RCC 7860 (cell line): ENCODE measurements around the gene INSYN2B.
"Not testable (repeated sequence)": the region's sequence is repeated elsewhere in the genome, so short reads cannot be mapped to it uniquely, and the experiment has no call there.

Experiments used
- DNase-seq: peaks from one replicate; pipeline ENCODE4 v3.0.0-alpha.2; 2015; ENCODE audit warnings: low spot score
- FAIRE-seq: peaks from 2 replicates; lab custom pipeline; 2012; peaks lifted over from hg19 to GRCh38; lab: Jason Lieb, UNC

INSYN2B gene

GRCh38 chr5:169861433-169861832, 118.9 kb downstream of the INSYN2B start:
- DNase-seq: no peak
- FAIRE-seq: no peak

DNA sequence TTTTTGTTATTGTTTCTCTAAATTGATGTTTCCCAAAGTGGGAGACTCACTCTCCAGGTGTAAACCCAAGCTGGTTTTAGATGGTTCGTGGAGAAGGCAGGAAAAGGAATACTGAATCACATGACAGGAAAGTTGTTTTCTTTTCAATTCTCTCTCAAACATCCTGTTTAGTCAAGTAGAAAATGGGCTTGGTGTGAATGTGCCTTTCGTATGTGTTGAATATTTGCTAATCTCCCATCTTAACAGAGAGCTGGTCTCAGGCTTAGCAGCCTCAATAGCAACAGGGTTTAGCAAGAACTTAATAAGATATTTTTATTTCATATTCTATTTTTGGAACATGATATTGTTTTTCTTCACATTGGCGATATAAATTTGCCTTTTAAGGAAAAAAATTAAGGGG, 119.7 kb downstream of the INSYN2B start:
- no peak for FAIRE-seq

GRCh38 chr5:169856571-169856970, 123.7 kb downstream of the INSYN2B start:
- DNase-seq: peak; percentile 92
- FAIRE-seq: peak; percentile 96

More for the DNA sequence above, 119.7 kb downstream of the INSYN2B start:
- DNase-seq: no peak

- DNase-seq (no peak), FAIRE-seq (no peak)
These were observed 128.9 kb downstream of the INSYN2B start for GRCh38 chr5:169851321-169851850.

GRCh38 chr5:169850409-169850808, 129.9 kb downstream of the INSYN2B start:
- FAIRE-seq: no peak
- no peak for DNase-seq

DNA sequence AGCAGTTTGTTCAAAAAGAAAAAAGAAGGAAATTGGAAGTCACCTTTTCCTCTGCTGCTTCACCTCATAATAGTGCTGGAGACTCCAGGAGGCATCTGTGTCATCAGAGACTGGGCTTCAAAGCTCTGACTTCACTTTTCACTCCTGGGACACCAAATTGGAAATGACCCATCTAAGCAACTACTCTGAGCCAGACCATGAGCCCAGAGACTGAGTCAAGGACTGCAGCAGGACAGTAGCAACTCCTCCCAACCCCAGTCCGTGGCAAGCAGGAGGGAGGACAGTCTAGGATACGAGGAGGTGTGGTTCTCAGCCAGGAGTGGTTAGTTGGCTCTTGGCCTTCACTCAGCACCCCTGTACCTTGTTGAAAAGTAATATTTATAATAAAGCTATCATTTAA, 131.5 kb downstream of the INSYN2B start:
- FAIRE-seq (no peak), DNase-seq (no peak)

DNA sequence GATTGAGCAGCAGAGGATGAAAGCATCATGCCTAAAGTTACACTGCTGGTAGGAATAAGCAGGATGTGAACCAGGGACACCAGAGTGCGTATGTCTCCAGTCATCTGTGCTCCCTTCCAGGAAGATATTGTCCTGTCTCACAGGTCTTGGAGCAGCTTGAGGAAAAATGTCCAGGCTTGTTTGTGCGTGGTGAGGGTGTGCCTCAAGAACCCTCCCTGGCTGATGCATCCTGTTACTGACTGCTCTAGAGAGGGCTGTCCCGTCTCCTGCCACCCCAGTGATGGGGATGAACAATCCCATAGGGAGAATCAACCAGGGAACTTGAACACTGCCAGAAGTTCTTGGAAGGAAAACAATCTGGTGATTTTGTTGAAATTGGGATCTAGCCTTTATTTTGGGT, 132.0 kb downstream of the INSYN2B start:
- DNase-seq (no peak), FAIRE-seq (no peak)

- FAIRE-seq (no peak), DNase-seq (no peak)
These were observed 132.8 kb downstream of the INSYN2B start for GRCh38 chr5:169847519-169847918.

GRCh38 chr5:169842699-169843098, 137.6 kb downstream of the INSYN2B start:
- FAIRE-seq: no peak
- DNase-seq: no peak

GRCh38 chr5:169840405-169840804, 139.9 kb downstream of the INSYN2B start:
- DNase-seq (no peak), FAIRE-seq (no peak)

DNA sequence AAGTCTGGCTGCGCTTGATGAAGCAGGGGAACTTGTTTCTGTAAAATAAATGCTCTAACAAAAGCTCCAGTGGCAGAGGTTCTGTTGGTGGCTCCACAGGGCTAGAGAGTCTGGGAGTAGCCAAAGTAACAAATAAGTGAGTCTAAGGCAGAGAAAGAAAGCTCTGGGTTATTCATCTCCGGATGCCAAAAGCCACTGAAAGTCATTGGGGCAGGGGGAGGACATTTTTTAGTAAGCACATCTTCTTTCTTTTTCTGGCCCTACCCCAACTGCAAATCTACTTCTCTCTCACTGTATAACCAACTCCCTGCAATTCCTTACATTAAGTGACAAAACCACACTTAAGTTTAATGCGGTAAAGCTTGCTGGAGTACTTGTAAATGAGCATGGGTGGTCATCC, 141.6 kb downstream of the INSYN2B start:
- no peak for FAIRE-seq
- DNase-seq: no peak

DNA sequence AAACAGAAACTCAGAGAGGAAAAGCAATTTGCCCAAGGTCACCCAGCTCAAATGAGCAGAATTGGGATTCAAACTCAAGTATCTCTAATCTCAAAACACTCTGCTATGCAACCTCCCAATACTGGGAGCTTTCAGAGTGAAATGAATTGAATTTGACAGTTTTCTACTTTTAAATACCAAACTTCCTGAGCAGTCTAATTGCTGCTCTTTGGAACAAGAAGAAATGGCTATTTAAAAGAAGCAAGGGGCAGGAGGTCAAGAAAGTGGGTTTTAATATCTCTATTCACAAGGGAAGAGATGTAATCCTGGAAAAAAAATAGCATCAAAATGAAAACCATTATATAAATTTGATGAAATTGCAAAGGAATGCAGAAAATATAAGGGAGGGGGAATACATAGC, 142.6 kb downstream of the INSYN2B start:
- FAIRE-seq (no peak), DNase-seq (no peak)

DNA sequence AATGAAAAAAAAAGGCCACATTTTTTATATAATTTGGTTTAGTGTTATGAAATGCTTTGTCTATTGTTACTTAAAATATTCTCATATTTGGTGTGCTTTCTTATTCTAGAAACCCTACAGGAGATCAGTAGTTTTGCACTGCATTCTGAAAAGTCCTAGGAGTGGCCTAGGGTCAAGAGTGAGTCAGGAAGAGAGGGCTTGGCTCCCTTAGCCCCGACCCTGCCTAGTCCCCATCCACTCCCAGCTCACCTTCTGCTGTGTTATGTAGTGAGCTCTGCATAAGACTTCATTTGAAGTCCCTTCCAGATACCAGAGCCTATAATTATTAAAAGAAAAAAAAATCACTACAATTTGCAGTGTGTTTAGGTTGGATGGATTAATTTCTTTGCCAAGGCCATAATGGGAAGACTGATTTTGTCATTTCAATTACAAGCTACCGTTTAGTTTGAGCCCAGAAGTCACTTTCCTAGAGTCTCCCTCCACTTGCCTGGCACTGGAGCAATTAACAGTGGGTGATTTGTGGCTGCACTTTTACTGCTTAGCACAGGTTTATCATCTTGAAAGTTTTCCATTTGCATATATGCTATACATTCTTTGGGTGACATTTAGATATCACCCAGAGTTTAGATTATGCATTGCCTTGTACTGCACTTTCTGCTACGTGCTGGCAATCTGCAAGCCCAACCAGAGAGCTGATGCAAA, 143.3 kb downstream of the INSYN2B start:
- FAIRE-seq (no peak), DNase-seq (no peak)

DNA sequence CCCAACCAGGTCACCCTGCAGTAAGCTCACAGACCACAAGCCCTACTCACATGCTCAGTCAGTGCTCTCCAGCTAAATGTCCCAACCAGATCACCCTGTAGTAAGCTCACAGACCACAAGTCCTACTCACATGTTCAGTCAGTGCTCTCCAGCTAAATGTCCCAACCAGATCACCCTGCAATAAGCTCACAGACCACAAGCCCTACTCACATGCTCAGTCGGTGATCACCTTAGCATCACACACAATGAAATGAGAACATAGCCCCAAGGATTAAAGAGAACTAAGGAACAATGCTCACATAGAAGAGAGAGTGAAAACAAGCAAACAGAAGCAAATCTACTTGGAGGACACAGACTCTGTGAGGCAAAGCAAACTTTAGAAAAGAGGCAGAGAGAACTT, 145.8 kb downstream of the INSYN2B start:
- not testable (repeated sequence) for FAIRE-seq

GRCh38 chr5:169833681-169834292, 146.5 kb downstream of the INSYN2B start:
- DNase-seq: peak; percentile 39
- not testable (repeated sequence) for FAIRE-seq

More for the DNA sequence above, 145.8 kb downstream of the INSYN2B start:
- peak; percentile 35 for DNase-seq

- no peak for DNase-seq
- no peak for FAIRE-seq
These were observed 147.4 kb downstream of the INSYN2B start for GRCh38 chr5:169832845-169833244.

- FAIRE-seq: no peak
- no peak for DNase-seq
These were observed 148.0 kb downstream of the INSYN2B start for GRCh38 chr5:169832304-169832703.

- DNase-seq: no peak
- FAIRE-seq: no peak
These were observed 149.0 kb downstream of the INSYN2B start for GRCh38 chr5:169831331-169831730.

DNA sequence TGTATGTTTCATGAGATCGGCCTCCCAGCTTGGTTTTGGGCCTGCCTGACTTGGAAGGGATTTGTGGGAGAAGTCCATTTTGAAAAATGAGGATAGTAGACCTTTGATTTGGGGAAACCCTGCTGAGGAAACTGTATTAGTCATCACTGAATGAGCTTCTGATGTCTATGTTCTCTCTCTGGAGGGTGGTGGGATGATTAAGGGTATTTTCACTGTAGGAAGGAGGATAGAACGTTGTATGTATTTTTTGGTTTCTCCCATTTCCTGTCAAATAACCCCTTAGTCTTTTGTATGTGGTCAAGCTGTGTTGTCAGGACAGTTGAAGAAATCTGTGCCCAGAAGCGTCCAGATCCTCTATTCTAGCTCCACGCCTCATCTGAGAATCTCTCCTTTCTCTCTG, 151.9 kb downstream of the INSYN2B start:
- DNase-seq (no peak), FAIRE-seq (no peak)

DNA sequence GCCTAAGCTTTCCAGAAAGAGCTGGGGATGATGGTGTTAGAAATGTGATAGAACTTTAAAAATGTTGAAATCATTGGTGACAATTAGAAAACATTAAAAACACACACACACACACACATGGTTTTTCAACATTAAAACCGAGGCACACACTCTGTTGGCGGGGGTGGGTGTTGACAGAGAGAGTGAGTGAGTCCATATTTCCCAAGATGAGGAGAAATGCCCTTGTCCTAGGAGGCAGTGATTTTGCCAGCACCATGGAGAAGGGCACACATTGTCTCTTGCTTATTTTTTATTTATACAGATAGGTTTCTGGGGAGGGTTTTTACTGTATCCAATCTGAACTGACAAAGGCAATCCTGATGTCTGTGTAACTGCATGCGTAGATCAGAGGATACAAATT, 152.5 kb downstream of the INSYN2B start:
- FAIRE-seq (no peak), DNase-seq (no peak)

DNA sequence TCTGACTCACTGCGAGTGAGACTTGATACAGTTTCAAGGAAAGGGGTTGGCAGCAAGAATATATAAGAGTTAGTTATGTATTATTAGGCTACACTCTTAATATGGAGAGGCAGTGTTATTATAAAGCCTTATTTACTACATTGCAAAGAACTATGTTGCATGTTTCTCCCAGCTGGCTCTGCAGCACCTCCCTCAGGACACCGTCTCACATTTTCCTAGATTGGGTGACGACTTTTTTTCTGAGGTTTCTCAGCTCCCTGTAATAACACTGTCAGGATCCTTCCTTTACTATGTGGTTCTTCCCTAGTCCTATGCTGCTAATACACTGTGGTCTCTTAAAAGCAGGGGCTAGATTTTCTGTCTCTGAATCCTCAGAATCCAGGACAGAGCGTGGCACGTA, 153.7 kb downstream of the INSYN2B start:
- no peak for FAIRE-seq
- DNase-seq: no peak

DNA sequence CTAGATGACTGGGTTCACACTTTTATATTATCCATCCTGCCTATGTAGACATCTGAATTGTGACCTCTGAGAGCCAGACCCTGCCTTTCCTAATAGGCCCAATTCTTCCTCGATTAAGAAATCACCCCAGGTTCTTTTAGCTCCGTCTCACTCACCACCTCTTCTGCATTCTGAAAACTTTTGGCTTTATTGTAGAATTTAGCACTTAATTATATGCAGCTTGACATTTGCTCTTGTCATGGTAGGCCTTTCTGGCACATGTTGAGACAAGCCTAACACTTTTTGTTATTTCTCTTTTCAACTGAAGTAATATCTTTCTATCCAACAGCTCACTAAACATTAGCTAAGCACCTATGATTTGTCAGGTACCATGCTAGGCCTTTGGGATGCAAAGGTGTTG, 163.3 kb downstream of the INSYN2B start:
- DNase-seq (no peak), FAIRE-seq (no peak)
